ENCODE measurements around the gene ZMPSTE24.

- TF ChIP-seq, protein P1, sequence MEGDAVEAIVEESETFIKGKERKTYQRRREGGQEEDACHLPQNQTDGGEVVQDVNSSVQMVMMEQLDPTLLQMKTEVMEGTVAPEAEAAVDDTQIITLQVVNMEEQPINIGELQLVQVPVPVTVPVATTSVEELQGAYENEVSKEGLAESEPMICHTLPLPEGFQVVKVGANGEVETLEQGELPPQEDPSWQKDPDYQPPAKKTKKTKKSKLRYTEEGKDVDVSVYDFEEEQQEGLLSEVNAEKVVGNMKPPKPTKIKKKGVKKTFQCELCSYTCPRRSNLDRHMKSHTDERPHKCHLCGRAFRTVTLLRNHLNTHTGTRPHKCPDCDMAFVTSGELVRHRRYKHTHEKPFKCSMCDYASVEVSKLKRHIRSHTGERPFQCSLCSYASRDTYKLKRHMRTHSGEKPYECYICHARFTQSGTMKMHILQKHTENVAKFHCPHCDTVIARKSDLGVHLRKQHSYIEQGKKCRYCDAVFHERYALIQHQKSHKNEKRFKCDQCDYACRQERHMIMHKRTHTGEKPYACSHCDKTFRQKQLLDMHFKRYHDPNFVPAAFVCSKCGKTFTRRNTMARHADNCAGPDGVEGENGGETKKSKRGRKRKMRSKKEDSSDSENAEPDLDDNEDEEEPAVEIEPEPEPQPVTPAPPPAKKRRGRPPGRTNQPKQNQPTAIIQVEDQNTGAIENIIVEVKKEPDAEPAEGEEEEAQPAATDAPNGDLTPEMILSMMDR (IDR thresholded peaks at IDR 0.05): no peak
- TF ChIP-seq MYC (IDR thresholded peaks at IDR 0.05; ENCODE audit: borderline replicate concordance, low read length) (no peak), CBX2 (IDR thresholded peaks at IDR 0.05; ENCODE audit: borderline replicate concordance, low read depth) (no peak), POLR2A (IDR thresholded peaks at IDR 0.05; ENCODE audit: low read length) (no peak), SREBF2 (IDR thresholded peaks at IDR 0.05) (no peak), CEBPB (IDR thresholded peaks at IDR 0.05) (no peak), MAZ (IDR thresholded peaks at IDR 0.05; ENCODE audit: borderline replicate concordance, low read depth, low read length) (no peak), RAD21 (conservative IDR thresholded peaks at IDR 0.05 in 1 of 2, IDR thresholded peaks at IDR 0.05 in 1 of 2) (no peak), ESRRA (IDR thresholded peaks at IDR 0.05; ENCODE audit: borderline replicate concordance, low read length) (no peak)
These were observed 18.1 kb downstream of the ZMPSTE24 start for GRCh38 chr1:40276122-40276521.

Data from A549 (cell line).